Renal pelvis (tissue), 12 donors: ENCODE data around the gene CD70. TPM values are rescaled to one million over a fixed set of nuclear protein-coding genes. Genes with fewer than 3 reads are reported as not detected.
"Not testable (repeated sequence)": the region's sequence is repeated elsewhere in the genome, so short reads cannot be mapped to it uniquely, and the experiment has no call there.

Experiments
- DNase-seq: peaks from one replicate; pipeline ENCODE4 v3.0.0-alpha.2; 2013
- long read RNA-seq, 16 experiments: transcript quantifications; one replicate each; lab custom pipeline, GENCODE V29; 2026
- polyA plus RNA-seq, 3 donors: library from polyadenylated mRNA; unstranded; fragments of 120-200 nt; gene quantifications; one replicate each; pipeline ENCODE4 v1.2.1, GENCODE V29; 2013; ENCODE audit not compliant: insufficient read length in 3 of 3

Gene CD70
- polyA plus RNA-seq: under 1 TPM in 1 of 3 donors, not detected in 2; 0.26 TPM
- long read RNA-seq, donor 1: 0 reads
- long read RNA-seq, donor 2: 0 reads
- long read RNA-seq, donor 3: 0 reads
- long read RNA-seq, donor 4: 0 reads
- long read RNA-seq, donor 5: 0 reads
- long read RNA-seq, donor 6: 0 reads
- long read RNA-seq, donor 7: 0 reads
- long read RNA-seq, donor 8: 0 reads
- long read RNA-seq, donor 9: 0 reads
- long read RNA-seq, donor 10: 0 reads
- long read RNA-seq, donor 11: 0 reads
- long read RNA-seq, donor 12, partial matches to known transcripts: 0 of 1 reads
- long read RNA-seq, donor 12, other reads (novel, unspliced or antisense): 0 of 1 reads
- long read RNA-seq, donor 13: 0 reads
- long read RNA-seq, donor 14: 0 reads
- long read RNA-seq, donor 15: 0 reads
- long read RNA-seq, donor 16: 0 reads

GRCh38 chr19:6590827-6591319, at the start of gene CD70:
TSS of gene CD70 (minus strand) at chr19:6591150. CDS start at chr19:6591002, 148 bp downstream.
- no peak for DNase-seq

GRCh38 chr19:6640333-6640732, 49.4 kb upstream of the CD70 start:
- DNase-seq: not testable (repeated sequence)

DNA sequence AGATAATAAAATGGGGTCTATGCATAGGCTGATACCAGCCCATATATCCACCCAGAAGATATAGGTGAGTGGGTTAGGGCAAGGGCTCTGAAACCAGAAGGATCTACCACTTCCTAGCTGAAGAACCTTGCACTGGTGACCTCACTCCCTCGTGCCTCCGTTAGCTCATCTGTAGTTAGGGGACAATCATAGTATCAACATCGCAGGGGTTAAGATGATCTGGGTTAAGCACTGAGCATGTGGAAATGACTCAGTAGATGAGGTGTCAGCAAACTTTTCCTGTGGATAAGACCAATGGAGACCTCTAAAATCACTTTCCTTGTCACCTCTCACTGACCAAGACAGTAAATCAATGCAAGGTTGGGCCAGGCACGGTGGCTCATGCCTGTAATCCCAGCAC, 48.5 kb upstream of the CD70 start:
- DNase-seq: no peak

DNA sequence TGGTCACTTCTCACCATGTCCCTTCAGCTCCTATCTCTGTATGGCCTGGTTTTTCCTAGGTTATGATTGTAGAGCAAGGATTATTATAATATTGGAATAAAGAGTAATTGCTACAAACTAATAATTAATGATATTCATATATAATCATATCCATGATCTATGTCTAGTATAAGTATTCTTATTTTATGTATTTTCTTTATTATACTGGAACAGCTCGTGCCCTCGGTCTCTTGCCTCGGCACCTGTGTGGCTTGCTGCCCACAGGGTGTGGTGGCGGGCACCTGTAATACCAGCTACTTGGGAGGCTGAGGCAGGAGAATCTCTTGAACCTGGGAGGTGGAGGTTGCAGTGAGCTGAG, 42.5 kb upstream of the CD70 start:
- not testable (repeated sequence) for DNase-seq

DNA sequence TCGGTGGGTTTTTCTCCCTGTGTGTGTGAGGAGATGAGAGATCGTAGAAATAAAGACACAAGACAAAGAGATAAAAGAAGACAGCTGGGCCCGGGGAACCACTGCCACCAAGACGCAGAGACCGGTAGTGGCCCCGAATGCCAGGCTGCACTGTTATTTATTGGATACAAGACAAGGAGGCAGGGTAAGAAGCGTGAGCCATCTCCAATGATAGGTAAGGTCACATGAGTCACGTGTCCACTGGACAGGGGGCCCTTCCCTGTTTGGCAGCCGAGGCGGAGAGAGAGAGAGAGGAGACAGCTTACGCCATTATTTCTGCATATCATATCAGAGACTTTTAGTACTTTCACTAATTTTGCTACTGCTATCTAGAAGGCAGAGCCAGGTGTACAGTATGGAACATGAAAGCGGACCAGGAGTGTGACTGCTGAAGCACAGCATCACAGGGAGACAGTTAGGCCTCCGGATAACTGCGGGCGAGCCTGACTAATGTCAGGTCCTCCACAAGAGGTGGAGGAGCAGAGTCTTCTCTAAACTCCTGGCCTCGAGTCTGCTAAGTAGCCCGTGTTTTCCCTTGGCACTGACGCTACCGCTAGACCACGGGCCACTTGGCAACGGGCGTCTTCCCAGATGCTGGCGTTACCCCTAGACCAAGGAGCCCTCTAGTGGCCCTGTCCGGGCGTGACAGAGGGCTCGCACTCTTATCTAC, 42.0 kb upstream of the CD70 start:
- DNase-seq: peak; percentile 36

DNA sequence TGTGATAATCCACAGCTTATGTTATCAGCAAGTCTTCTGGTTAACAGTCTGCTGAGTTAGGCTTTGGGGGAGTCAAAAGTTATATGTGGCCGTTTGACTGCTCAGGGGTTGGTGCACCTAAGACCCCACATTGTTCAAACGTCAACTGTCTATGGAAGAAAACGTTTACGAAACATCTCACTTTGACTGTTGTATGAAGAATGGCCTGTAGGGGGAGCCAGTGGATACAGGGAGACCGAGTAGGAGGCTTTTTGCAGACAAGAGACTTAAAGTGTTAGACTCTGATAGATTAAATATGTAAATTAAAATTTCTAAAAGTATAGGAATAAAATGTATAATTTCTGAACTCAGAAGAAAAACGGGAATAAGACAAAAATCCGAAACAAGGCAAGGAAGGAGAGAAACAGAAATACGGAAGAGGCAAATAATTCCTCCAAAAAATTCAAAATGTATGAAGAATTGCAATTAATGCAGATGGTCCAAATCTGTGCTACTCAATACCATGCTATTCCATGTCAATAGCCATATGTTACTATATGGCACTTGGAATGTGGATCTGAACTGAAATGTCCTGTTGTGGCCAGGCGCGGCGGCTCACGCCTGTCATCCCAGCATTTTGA, 41.2 kb upstream of the CD70 start:
- DNase-seq: peak; percentile 69

GRCh38 chr19:6626764-6627163, 35.8 kb upstream of the CD70 start:
- DNase-seq: no peak

- no peak for DNase-seq
Measured at GRCh38 chr19:6617374-6617773, 26.4 kb upstream of the CD70 start.

DNA sequence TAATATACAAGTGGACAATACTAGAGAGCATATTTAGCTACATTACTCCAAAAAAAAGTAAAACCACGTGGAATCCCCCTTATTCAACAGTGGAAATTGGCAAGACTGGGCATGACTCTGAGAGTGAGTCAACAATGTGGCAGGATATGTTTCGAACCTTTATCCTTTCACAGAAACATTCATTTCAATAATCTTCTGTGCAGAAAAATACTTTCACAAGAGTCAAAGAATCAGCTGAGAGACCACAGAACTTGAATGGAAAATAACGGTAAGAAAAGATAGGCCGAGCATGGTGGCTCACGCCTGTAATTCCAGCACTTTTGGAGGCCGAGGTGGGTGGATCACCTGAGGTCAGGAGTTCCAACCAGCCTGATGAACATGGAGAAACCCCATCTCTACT, 25.1 kb upstream of the CD70 start:
- DNase-seq: no peak

GRCh38 chr19:6613711-6614110, 22.8 kb upstream of the CD70 start:
- no peak for DNase-seq

- DNase-seq: no peak
Measured at GRCh38 chr19:6610934-6611852, 20.2 kb upstream of the CD70 start.

GRCh38 chr19:6608940-6609339, 18.0 kb upstream of the CD70 start:
- DNase-seq: no peak

DNA sequence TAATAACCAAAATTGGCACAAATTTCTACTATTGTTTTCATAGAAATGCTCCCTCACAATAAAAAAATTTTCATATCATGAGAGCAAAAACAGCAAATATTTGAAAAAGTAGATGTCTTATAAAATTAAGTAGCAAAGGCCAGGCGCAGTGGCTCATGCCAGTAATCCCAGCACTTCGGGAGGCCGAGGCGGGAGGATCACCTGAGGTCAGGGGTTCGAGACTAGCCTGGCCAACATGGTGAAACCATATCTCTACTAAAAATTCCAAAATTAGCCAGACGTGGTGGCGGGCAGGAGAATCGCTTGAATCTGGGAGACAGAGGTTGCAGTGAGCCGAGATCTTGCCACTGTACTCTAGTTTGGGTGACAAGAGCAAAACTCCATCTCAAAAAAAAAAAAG, 17.2 kb upstream of the CD70 start:
- DNase-seq: not testable (repeated sequence)

DNA sequence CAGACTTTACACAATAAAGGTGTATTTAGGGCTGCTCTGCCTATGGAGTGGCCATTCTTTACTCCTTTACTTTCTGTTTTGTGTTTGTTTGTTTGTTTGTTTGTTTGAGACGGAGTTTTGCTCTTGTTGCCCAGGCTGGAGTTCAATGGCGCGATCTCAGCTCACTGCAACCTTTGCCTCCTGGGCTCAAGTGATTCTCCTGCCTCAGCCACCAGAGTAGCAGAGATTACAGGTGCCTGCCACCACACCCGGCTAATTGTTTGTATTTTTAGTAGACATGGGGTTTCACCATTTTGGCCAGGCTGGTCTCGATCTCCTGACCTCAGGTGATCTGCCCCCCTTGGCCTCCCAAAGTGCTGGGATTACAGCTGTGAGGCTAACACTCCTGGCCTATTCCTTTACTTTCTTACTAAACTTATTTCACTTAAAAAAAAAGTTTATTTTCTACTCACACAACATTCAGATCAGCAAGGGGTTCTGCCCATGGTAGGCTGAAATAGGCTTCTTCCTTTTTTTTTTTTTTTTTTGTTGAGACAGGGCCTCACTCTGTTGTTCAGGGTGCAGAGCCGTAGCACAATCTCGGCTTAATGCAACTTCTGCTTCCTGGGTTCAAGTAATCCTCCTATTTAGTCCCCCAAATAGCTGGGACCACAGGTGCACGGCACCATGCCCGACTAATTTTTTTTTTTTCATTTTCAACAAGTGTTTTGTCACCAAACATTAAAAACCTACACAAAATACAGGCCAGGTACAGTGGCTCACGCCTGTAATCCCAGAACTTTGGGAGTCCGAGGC, 15.5 kb upstream of the CD70 start:
- DNase-seq: not testable (repeated sequence)

- DNase-seq: no peak
Measured at GRCh38 chr19:6604906-6605305, 14.0 kb upstream of the CD70 start.

- no peak for DNase-seq
Measured at GRCh38 chr19:6602729-6603114, 11.8 kb upstream of the CD70 start.

DNA sequence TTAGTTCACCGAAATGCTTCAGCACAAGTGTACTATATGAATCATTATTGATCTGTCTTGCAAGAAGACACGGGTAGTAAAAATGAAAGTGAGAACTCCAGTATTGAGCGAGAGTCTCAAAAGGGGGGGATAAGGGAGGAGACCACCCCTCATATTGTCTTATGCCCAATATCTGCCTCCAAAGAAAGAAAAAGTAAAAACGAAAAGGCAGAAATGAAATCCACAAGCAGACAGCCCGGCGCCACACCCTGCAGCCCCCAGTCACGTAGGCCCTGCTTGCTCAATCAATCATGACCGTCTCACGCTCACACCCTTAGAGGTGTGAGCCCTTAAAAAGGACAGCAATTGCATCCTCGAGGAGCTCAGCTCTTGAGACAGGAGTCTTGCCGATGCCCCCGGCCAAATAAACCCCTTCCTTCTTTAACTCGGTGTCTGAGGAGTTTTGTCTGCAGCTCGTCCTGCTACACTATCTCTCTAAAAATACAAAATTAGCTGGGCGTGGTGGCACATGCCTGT, 10.6 kb upstream of the CD70 start:
- not testable (repeated sequence) for DNase-seq

- not testable (repeated sequence) for DNase-seq
Measured at GRCh38 chr19:6600951-6601536, 10.1 kb upstream of the CD70 start.

GRCh38 chr19:6599866-6600454, 9.0 kb upstream of the CD70 start:
- DNase-seq: no peak
